ENCODE results near the gene SEC24D.

GRCh38 chr4:118772081-118772766 is 63.7 kb downstream of the SEC24D start:
- TF ChIP-seq ELF4 (IDR thresholded peaks at IDR 0.05) = no peak
- TF ChIP-seq BHLHE40 (IDR thresholded peaks at IDR 0.05; ENCODE audit: borderline replicate concordance) = no peak
- TF ChIP-seq SP1 (IDR thresholded peaks at IDR 0.05) = no peak
- TF ChIP-seq ZNF384 (IDR thresholded peaks at IDR 0.05) = no peak
